ENCODE data around the gene PTH2R. TPM values are rescaled to one million over a fixed set of nuclear protein-coding genes. Genes with fewer than 3 reads are reported as not detected.

Gene PTH2R
- total RNA-seq, 1 experiment from 2014 or later: not detected

DNA sequence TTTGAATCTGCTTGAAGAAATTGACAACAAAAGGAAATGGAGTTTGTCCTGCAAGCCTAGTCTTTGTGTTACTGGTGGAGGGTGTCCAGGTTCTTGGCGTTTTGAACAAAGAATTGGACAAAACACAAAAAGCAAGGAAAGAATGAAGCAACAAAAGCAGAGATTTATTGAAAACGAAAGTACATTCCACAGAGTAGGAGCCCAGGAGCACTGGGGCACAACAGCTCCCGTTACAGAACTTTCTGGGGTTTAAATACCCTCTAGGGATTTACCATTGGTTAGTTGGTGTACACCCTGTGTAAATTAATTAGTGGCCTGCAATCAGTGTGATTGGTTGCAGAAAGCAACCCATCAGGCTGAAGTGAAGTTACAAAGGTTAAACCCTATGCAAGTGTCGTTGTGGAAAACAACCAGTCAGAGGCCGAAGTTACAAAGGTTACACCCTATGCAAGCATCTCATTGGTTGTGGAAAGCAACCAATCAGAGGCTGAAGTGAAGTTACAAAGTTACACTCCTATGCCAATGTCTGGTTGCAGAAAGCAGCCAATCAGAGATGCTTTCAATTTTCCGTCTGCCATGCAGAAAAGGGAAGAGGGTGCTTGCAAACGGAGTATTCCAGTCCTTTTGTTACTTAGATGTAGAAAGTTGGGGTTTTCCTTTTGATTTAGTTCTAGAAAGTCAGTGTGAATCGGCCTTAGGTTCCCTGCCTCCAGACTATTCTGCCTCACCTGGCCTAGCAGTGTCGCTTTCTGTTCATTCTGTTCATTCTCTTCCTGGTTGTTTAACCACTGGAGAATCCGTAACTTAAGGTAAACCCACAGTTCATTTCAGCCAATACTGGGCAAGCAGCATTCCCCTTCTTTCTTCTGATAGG is 47.6 kb upstream of the PTH2R start:
- Histone ChIP-seq H3K79me2 (ENCODE audit: low read length) (no peaks in the 10 kb centered on the region), H3K9me2 (replicated peaks; ENCODE audit: low read length) (no peaks in the 10 kb centered on the region), H3K4me3 (ENCODE audit: low read length) (no peak overlapping the region), H3K27me3 (ENCODE audit: low read length) (no peaks in the 10 kb centered on the region), H3K9ac (ENCODE audit: low read length) (no peak overlapping the region), H4K20me1 (ENCODE audit: low read length) (no peaks in the 10 kb centered on the region), H3K36me3 (ENCODE audit: low read depth, low read length) (peaks cover 16% of the 10 kb centered on the region), H3K4me2 (ENCODE audit: low read length) (no peak overlapping the region), H3K9me3 (ENCODE audit: low read length) (no peaks in the 10 kb centered on the region), H3K27ac (ENCODE audit: low read length) (no peak overlapping the region), H3K4me1 (ENCODE audit: insufficient read depth, low read length) (peaks cover 13% of the 10 kb centered on the region), H2AFZ (ENCODE audit: low read length) (no peak overlapping the region), H3F3A (ENCODE audit: low read length, unreplicated experiment) (no peaks in the 10 kb centered on the region)
- TF ChIP-seq EZH2 (IDR thresholded peaks at IDR 0.05; ENCODE audit: low read length, unreplicated experiment) (no peak), EZH2phosphoT487 (IDR thresholded peaks at IDR 0.05; ENCODE audit: borderline replicate concordance, low read length) (no peak)
- TF ChIP-seq, protein P1, sequence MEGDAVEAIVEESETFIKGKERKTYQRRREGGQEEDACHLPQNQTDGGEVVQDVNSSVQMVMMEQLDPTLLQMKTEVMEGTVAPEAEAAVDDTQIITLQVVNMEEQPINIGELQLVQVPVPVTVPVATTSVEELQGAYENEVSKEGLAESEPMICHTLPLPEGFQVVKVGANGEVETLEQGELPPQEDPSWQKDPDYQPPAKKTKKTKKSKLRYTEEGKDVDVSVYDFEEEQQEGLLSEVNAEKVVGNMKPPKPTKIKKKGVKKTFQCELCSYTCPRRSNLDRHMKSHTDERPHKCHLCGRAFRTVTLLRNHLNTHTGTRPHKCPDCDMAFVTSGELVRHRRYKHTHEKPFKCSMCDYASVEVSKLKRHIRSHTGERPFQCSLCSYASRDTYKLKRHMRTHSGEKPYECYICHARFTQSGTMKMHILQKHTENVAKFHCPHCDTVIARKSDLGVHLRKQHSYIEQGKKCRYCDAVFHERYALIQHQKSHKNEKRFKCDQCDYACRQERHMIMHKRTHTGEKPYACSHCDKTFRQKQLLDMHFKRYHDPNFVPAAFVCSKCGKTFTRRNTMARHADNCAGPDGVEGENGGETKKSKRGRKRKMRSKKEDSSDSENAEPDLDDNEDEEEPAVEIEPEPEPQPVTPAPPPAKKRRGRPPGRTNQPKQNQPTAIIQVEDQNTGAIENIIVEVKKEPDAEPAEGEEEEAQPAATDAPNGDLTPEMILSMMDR (conservative IDR thresholded peaks at IDR 0.05; ENCODE audit: low read depth, low read length): no peak
- no TSS peak for BruUV-seq (replicated peaks)
- ChIA-PET CTCF (no interaction called here), POLR2A (ENCODE audit: unreplicated experiment) (no interaction called here)
- ATAC-seq: no peak; the same call in 1 of the 2 replicates
- intact Hi-C loops (cut with micrococcal nuclease): no loop called here
- no peak for DNase-seq

DNA sequence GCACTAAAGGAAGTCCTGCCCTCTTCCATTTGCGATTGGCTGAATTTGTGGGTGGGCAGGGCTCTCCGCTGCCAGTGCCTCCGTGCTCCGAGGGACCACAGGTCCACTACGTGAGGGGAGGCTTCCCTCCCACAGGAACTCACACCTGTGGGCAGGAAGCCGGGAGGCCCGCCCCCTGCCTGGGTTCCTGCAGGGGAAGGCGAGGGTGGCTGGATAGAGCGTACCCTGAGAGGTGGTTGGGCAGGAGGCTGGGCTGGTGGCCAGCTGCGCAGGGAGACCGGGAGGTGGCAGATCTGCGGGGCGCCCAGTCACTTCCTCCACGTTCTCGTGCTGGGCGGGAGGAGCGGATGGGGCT is 47.0 kb upstream of the PTH2R start:
- no TSS peak for BruUV-seq (replicated peaks)
- H3K79me2 ChIP-seq (ENCODE audit: low read length): no peaks in the 10 kb centered on the region
- peaks cover 9% of the 10 kb centered on the region for H3K36me3 ChIP-seq (ENCODE audit: low read depth, low read length)
- ATAC-seq (no peak), DNase-seq (no peak)
- no peaks in the 10 kb centered on the region for H3K9me2 ChIP-seq (replicated peaks; ENCODE audit: low read length)
- H2AFZ ChIP-seq (ENCODE audit: low read length): no peak overlapping the region
- CTCF ChIA-PET: no interaction called here
- POLR2A ChIA-PET (ENCODE audit: unreplicated experiment): no interaction called here
- peaks cover 15% of the 10 kb centered on the region for H3K4me1 ChIP-seq (ENCODE audit: insufficient read depth, low read length)
- no peak overlapping the region for H3K4me2 ChIP-seq (ENCODE audit: low read length)
- no peaks in the 10 kb centered on the region for H3K9me3 ChIP-seq (ENCODE audit: low read length)
- TF ChIP-seq EZH2 (IDR thresholded peaks at IDR 0.05; ENCODE audit: low read length, unreplicated experiment) (no peak), EZH2phosphoT487 (IDR thresholded peaks at IDR 0.05; ENCODE audit: borderline replicate concordance, low read length) (no peak)
- TF ChIP-seq, protein P1 (conservative IDR thresholded peaks at IDR 0.05; ENCODE audit: low read depth, low read length): no peak
- no peaks in the 10 kb centered on the region for H3K27me3 ChIP-seq (ENCODE audit: low read length)
- H3K27ac ChIP-seq (ENCODE audit: low read length): no peak overlapping the region
- no peaks in the 10 kb centered on the region for H3F3A ChIP-seq (ENCODE audit: low read length, unreplicated experiment)
- H3K4me3 ChIP-seq (ENCODE audit: low read length): no peak overlapping the region
- H4K20me1 ChIP-seq (ENCODE audit: low read length): no peaks in the 10 kb centered on the region
- intact Hi-C loops (cut with micrococcal nuclease): no loop called here
- H3K9ac ChIP-seq (ENCODE audit: low read length): no peak overlapping the region
